H1 (cell line): Measurements from ENCODE around the gene BTBD16.

ENCODE experiments used
- CBX8 ChIP-seq: fragments of 300-800, 300-1000 bp; sonication (generic); IDR thresholded peaks from 2 replicates; pipeline ENCODE4 v1.7.1; 2016; ENCODE audit warnings: low read depth, low read length, borderline replicate concordance
- KDM1A ChIP-seq: fragments of 200-600, 300-600 bp; sonication (generic); IDR thresholded peaks from 2 replicates; pipeline ENCODE4 v1.7.1; 2016; ENCODE audit warnings: mild to moderate bottlenecking, low read length, borderline replicate concordance
- POLR2A ChIP-seq, 2 experiments: IDR thresholded peaks; 1 replicate in 1 of 2; 2 replicates in 1 of 2; pipeline ENCODE4 v1.6.1; 2011; ENCODE audit warnings: low read depth in 2 of 2, low read length in 2 of 2, mild to moderate bottlenecking in 2 of 2; ENCODE audit errors: control extremely low read depth in 1 of 2
- RAD21 ChIP-seq, 2 experiments: IDR thresholded peaks in 1 of 2; conservative IDR thresholded peaks in 1 of 2; 2 replicates each; pipeline ENCODE4 v1.6.1; 2011; ENCODE audit warnings: low read depth in 2 of 2, low read length in 2 of 2, improper control_type of control experiment in 1 of 2, inconsistent platforms in 1 of 2, mild to moderate bottlenecking in 1 of 2, moderate library complexity in 1 of 2
- RXRA ChIP-seq: IDR thresholded peaks from 2 replicates; pipeline ENCODE4 v1.6.1; 2011; ENCODE audit warnings: low read depth, mild to moderate bottlenecking, low read length, moderate library complexity; ENCODE audit not compliant: insufficient read depth
- YY1 ChIP-seq: IDR thresholded peaks from 2 replicates; pipeline ENCODE4 v1.6.1; 2011; ENCODE audit warnings: low read depth, mild to moderate bottlenecking, low read length
- TF ChIP-seq, protein P1 (sequence below): IDR thresholded peaks from 2 replicates; pipeline ENCODE4 v1.6.1; 2011; ENCODE audit warnings: low read depth, mild to moderate bottlenecking, low read length; ENCODE audit not compliant: insufficient read depth

- TF ChIP-seq, protein P1, sequence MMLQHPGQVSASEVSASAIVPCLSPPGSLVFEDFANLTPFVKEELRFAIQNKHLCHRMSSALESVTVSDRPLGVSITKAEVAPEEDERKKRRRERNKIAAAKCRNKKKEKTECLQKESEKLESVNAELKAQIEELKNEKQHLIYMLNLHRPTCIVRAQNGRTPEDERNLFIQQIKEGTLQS = no peak
- TF ChIP-seq RXRA (no peak), KDM1A (no peak), POLR2A (IDR thresholded peaks at IDR 0.05; ENCODE audit: control extremely low read depth in 1 of 2, low read depth in 2 of 2, low read length in 2 of 2) (no peak), CBX8 (no peak), RAD21 (IDR thresholded peaks at IDR 0.05 in 1 of 2, conservative IDR thresholded peaks at IDR 0.05 in 1 of 2; ENCODE audit: low read depth in 2 of 2, low read length in 2 of 2) (no peak), YY1 (no peak)
Observed at GRCh38 chr10:122257041-122257440, 14.1 kb upstream of the BTBD16 start.
